Mesodermal cell (in vitro differentiated cells): ENCODE results near the gene PHC1.

ENCODE experiments used
- H3K27ac ChIP-seq: 2 replicates; pipeline ENCODE4 v1.7.0; 2013; ENCODE audit warnings: mild to moderate bottlenecking, low read depth, low read length, moderate library complexity; ENCODE audit not compliant: severe bottlenecking
- H3K36me3 ChIP-seq: 2 replicates; pipeline ENCODE4 v1.7.1; 2013; ENCODE audit warnings: mild to moderate bottlenecking, low read length, moderate library complexity; ENCODE audit not compliant: control insufficient read depth, insufficient read depth
- H3K4me1 ChIP-seq: one replicate; pipeline ENCODE4 v1.7.1; 2013; ENCODE audit warnings: mild to moderate bottlenecking, low read length; ENCODE audit not compliant: insufficient read depth, control insufficient read depth, poor library complexity, severe bottlenecking
- H3K4me3 ChIP-seq: 2 replicates; pipeline ENCODE4 v1.7.0; 2013; ENCODE audit warnings: low read length, control low read depth, mild to moderate bottlenecking; ENCODE audit not compliant: insufficient read depth, poor library complexity, severe bottlenecking; ENCODE audit errors: extremely low read depth
- H3K9me3 ChIP-seq: 2 replicates; pipeline ENCODE4 v1.7.1; 2013; ENCODE audit warnings: mild to moderate bottlenecking, low read length, moderate library complexity; ENCODE audit not compliant: control insufficient read depth
- WGBS, 2 experiments: methylation state at CpG; one replicate each; pipeline ENCODE4 v1.1.5; 2013; ENCODE audit warnings: missing lambda C conversion rate in 2 of 2; ENCODE audit not compliant: insufficient coverage in 2 of 2; 5-methylcytosine and 5-hydroxymethylcytosine counted together

Gene PHC1

DNA sequence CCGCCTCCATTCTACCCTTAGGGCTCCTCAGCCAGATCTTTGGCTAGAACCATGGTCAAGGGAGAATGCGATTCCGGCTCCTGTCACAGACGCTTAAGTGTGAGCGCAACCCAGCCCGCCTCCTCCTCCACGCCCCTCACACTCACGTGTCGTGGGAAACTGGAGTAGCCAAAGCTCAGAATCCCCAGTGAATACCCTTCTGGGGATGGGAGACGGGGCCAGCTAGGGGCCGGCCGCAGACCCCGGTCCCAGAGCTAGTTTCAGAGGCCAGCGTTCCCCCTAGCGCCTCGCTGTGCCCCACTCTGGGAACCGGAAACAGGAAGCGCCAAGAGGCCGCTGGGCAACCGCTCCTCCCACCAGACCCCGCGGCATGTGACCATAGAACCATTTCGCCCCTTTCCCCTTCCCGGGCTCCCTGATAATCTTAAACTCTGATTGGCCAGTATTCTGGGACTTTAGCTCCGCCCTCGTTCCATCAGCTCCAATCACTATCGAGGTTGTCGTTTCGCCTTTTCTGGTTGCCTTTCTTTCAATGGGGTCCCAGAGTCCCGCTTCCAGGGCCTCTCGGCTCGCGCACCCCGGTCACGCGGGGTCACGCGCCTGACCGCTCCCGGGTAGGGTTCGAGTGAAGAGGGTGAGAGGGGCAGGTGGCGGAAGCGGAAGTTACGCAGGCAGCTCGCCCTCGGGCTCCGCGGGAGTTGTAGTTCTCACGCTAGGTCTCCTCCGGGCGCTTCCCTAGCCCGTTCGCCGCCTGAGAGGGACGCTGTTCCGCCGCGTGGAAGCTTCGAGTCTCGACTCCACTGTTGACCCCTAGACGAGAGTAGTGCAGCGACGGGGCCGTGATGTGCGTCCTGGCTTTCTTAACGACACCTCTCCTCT, 35.3 kb downstream of the PHC1 start, which contains the start of gene M6PR:
Gene M6PR (minus strand): TSS at position 304 of the 879 bp plus-strand sequence. CDS start 3,241 bp downstream, outside the sequence.
- 0% methylated on average over 42 to 45 of the region's 66 CpGs for WGBS, 2 experiments
- Histone ChIP-seq H3K27ac (peak within 1 kb of the TSS; percentile 97), H3K9me3 (no peaks in the 10 kb centered on the region), H3K4me1 (peaks cover 9% of the 10 kb centered on the region), H3K4me3 (peak within 1 kb of the TSS; percentile 69), H3K36me3 (peaks cover 20% of the 10 kb centered on the region)

DNA sequence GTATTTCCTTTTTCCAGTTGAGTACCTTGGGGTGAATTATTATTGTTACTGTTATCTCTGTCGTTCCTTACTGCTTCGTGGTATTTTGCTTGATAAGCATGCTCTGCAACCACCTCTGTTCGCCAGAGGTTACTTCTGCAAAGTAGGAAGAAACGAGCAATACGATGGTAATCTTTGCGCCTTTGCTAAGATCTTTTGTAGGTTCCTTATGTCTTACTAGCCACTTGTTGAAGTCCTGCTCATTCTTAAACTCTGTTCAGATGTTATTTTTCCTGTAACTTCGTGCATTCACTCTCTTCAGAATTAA, 35.9 kb downstream of the PHC1 start:
- Histone ChIP-seq H3K27ac (peak overlapping the region; percentile 97), H3K4me3 (peak overlapping the region; percentile 69), H3K4me1 (peaks cover 9% of the 10 kb centered on the region), H3K9me3 (no peaks in the 10 kb centered on the region), H3K36me3 (peaks cover 15% of the 10 kb centered on the region)
- 6 to 14% methylated on average over 6 to 7 of the region's 7 CpGs for WGBS, 2 experiments

DNA sequence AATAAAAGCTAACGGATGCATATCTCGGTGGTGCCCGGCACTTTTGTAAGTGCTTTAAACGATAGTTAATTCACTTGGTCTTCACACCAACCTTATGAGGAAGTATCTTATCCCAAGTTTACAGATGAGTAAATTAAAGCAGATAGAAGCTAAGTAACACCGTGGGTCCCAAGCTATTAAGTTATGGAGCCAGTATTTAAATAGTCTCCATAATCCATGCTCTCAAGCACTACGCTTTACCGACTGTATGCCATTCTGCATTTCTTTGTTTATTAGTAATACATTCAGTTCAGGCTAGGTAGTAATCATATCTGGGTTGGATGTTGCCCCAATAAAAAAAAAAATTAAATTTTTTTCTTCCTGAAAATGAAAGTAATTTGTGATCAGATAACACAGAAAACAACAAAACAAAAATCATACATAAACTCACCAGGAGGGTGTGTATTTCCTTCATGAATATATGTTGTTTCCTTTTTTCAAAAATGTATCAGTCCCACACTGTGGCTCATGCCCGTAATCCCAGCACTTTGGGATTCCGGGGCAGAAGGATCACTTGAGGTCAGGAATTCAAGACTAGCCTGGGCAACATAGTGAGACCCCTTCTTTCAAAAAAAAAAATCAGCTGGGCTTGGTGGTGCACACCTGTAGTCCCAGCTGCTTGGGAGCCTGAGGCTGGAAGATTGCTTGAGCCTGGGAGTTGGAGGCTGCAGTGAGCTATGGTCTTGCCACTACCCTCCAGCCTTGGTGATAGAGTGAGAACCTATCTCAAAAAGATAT, 36.6 kb downstream of the PHC1 start:
- peaks cover 8% of the 10 kb centered on the region for H3K36me3 ChIP-seq
- H3K9me3 ChIP-seq = peaks cover 4% of the 10 kb centered on the region
- H3K4me3 ChIP-seq = peak overlapping the region; percentile 69
- WGBS, 2 experiments = 93% methylated on average over 3 of the region's 9 CpGs; no CpG with 5 or more reads in 1 of the 2 experiments
- H3K27ac ChIP-seq = peak overlapping the region; percentile 97
- peaks cover 9% of the 10 kb centered on the region for H3K4me1 ChIP-seq

DNA sequence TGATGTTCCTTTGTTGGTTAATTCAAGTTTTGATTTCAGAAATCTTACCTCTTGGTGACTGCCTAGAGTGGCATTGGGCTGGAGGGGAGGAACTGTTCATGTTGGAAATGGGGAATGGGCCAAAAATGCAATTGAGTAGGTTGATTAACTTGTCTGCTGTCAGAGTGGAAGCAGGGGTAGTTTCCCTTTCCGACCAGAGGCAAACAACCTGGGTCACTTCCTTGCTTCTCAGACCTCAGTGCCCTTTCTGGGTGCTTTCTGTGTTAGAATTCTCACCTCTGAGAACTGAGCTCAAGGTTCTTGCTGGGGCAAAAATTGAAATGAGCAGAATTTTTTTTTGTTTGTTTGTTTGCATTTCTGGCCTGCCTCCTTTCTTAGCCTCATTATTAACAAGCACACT, 37.4 kb downstream of the PHC1 start:
- Histone ChIP-seq H3K27ac (no peak overlapping the region), H3K36me3 (peaks cover under 1% of the 10 kb centered on the region), H3K4me3 (no peak overlapping the region), H3K9me3 (peaks cover 6% of the 10 kb centered on the region), H3K4me1 (peaks cover 9% of the 10 kb centered on the region)
- WGBS, 2 experiments = 89% methylated on average over 1 of the region's 1 CpG; no CpG with 5 or more reads in 1 of the 2 experiments

DNA sequence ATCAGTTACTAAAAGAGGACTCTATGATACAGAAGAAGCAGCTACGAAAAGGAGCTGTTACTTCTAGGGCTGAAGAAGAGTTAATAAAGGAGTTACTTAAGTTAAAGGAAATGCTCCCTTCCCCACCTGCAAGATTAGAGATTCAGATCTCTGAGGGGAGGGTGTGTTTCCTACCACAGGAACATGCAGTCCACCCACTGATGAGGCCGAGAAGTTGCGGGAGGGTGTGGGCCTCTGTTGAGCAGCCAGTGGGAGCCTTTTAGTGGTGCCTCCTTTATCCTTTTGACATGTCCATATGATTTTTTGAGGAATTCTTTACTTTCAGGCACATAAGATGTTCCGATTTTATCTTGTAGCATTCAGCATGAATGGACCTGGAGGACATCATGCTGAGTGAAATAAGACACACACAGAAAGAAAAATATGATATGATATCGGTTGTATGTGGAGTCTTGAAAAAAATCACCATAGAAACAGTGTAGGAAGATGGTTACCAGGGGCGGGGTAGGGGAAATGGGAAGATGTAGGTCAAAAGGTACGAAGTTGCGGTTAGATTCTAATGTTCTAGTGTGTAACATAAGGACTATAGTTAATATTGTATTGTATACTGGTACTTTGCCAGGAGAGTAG, 39.6 kb downstream of the PHC1 start:
- Histone ChIP-seq H3K36me3 (no peaks in the 10 kb centered on the region), H3K9me3 (peaks cover 6% of the 10 kb centered on the region), H3K4me1 (no peaks in the 10 kb centered on the region), H3K4me3 (no peak overlapping the region), H3K27ac (no peak overlapping the region)
- 91% methylated on average over 4 to 6 of the region's 8 CpGs for WGBS, 2 experiments

DNA sequence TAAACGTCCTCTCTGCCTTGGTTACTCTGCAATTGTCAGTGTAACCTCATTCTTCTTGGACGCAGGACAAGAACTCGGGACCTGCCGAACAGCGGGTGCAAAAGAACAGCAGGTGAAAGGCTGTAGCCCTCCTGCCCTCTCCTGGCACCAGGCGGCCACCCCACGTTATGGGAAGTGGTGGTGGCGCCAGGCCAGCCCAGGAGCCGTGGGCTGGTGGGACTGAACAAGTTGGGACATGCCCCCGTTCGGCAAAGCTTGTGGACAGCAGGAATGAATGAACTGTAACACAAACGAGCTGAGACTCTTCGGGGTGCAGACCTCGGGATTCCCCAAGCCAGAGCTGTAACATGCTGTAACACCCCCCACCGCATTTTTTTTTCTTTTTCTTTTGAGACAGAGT, 41.8 kb downstream of the PHC1 start:
- Histone ChIP-seq H3K36me3 (no peaks in the 10 kb centered on the region), H3K4me1 (no peaks in the 10 kb centered on the region), H3K27ac (no peak overlapping the region), H3K9me3 (peaks cover 6% of the 10 kb centered on the region), H3K4me3 (no peak overlapping the region)
- WGBS, 2 experiments = 88 to 91% methylated on average over 15 of the region's 15 CpGs

DNA sequence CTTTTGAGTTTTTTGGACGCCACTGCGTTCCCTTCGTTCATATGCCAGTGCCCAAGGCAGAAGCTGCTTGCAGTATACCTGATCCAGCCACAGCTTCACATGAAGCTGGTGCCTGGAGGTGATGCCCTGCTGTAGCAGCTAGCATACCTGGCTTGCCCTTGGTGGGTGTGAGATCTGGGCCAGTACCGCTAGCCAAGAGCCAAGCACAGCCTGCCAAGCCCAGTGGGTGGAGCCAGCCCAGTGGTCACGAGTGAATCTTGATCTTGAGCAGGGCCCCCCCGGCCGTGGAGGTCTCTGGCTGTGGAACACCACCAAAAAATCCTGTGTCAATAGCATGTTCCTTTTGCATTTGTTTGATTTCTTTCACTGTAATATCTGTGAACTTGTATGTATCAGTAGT, 42.5 kb downstream of the PHC1 start:
- H3K27ac ChIP-seq = no peak overlapping the region
- no peaks in the 10 kb centered on the region for H3K4me1 ChIP-seq
- no peaks in the 10 kb centered on the region for H3K36me3 ChIP-seq
- 85 to 97% methylated on average over 6 to 7 of the region's 7 CpGs for WGBS, 2 experiments
- peaks cover 6% of the 10 kb centered on the region for H3K9me3 ChIP-seq
- no peak overlapping the region for H3K4me3 ChIP-seq

DNA sequence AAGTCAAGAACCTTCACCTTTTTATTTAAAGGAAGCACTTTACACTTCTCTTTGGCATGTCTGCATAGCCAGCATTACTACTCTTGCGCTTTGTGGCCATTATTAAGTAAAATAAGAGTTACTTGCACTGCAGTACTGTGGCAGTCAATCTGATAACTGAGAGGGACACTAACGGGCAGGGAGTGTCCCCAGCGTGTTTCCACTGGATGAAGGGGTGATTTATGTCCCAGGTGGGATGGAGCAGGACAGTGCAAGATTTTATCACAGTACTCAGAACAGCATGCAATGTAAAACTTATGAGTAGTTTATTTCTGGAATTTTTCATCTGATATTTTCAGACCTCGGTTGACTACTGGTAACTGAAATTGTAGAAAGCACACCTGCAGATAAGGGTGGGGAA, 43.3 kb downstream of the PHC1 start:
- no peak overlapping the region for H3K27ac ChIP-seq
- H3K36me3 ChIP-seq = no peaks in the 10 kb centered on the region
- H3K4me3 ChIP-seq = no peak overlapping the region
- peaks cover 6% of the 10 kb centered on the region for H3K9me3 ChIP-seq
- no peaks in the 10 kb centered on the region for H3K4me1 ChIP-seq
- WGBS, 2 experiments = 95 to 100% methylated on average over 1 to 2 of the region's 4 CpGs

DNA sequence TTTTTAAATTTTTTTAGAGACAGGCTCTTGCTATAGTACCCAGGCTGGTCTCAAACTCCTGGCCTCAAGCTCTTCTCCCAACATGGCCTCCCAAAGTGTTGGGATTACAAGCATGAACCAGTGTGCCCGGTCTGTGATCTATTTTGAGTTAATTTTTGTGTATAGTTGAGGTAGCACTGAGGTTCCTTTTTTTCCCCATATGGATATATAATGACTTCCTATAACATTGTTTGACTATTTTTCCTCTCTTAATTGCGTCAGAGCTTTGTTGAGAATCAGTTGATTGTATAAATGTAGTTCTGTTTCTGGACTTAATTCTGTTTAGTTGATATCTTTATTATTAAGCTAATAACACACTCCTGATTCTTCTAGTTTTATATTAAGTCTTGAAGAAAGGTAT, 43.8 kb downstream of the PHC1 start:
- Histone ChIP-seq H3K4me1 (no peaks in the 10 kb centered on the region), H3K9me3 (peaks cover 6% of the 10 kb centered on the region), H3K4me3 (no peak overlapping the region), H3K36me3 (no peaks in the 10 kb centered on the region), H3K27ac (no peak overlapping the region)
- no CpG with 5 or more reads among the region's 2 CpGs for WGBS, 2 experiments

DNA sequence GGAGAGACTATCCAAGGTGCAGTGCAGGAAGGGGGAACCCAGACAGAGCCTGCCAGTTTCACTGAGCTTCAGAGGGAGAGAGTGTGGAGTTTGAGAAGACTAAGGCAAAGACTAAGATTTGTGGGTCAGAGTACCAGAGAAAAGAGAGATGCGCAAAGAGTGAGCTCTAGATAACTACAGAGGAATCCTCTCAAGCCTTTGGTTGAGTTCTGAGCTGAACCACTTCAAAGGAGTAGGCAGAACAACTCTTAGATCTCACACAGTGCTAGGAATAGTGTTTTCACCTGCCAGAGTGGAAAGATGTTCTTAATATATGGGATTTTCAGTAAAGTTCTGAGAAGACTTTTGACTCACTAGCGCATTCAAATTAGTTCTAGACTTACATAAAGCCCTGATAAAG, 45.9 kb downstream of the PHC1 start:
- Histone ChIP-seq H3K9me3 (peaks cover 6% of the 10 kb centered on the region), H3K4me3 (no peak overlapping the region), H3K36me3 (no peaks in the 10 kb centered on the region), H3K4me1 (no peaks in the 10 kb centered on the region), H3K27ac (no peak overlapping the region)
- WGBS, 2 experiments = 71 to 100% methylated on average over 1 of the region's 2 CpGs
